Measurements from ENCODE around the gene ALG14. TPM values are rescaled to one million over a fixed set of nuclear protein-coding genes. Genes with fewer than 3 reads are reported as not detected.

Gene ALG14
- polyA plus RNA-seq, 1 donor from 2014 or later: 2.6 TPM

DNA sequence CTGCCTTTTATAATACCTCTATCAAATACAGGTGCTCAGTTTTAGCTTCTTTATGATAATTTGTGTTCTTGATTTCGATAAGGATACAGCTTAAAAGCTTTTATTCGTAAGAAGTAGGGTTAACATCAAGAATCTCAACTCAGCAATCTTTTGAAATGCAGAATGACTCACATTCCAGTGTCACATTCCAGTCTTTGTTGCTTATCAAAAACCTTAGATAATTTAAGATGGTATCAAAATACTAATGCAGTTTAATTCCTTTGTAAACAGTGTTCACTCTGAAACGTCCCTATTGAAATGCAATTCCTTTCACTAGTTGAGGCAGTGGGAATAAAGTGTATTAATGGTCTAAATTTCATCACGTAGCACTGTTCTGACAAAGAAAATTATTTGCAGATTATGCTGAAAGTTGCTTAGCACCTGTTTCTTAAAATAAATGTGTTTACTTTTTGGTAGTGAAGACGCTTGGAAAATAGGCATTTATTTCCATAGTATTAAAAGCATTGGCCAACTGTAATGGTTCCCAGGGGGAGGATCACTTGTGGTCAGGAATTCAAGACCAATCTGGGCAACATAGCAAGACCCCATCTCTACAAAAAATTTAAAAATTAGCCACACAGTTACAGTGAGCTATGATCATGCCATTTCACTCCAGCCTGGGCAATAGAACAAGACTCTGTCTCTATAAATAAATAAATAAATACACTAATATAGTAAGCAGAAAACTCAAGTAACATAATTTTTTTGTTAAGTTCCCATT lies 135.7 kb downstream of the ALG14 start:
- Histone ChIP-seq H3K9me3 (ENCODE audit: low read length) (no peaks in the 10 kb centered on the region), H3K4me3 (ENCODE audit: low read length) (no peak overlapping the region), H4K20me1 (ENCODE audit: insufficient read depth) (no peaks in the 10 kb centered on the region), H3K27me3 (ENCODE audit: insufficient read depth, low read depth, low read length) (no peaks in the 10 kb centered on the region), H3K9ac (ENCODE audit: low read length) (no peak overlapping the region), H3K4me2 (ENCODE audit: low read length) (no peak overlapping the region), H3F3A (ENCODE audit: insufficient read depth, low read length, poor library complexity, severe bottlenecking) (no peaks in the 10 kb centered on the region), H2AFZ (ENCODE audit: low read depth, low read length) (no peak overlapping the region), H3K9me2 (ENCODE audit: insufficient read depth, low read length) (no peaks in the 10 kb centered on the region), H3K79me2 (replicated peaks; ENCODE audit: insufficient read depth, low read length) (no peaks in the 10 kb centered on the region), H3K27ac (ENCODE audit: low read length) (no peak overlapping the region), H3K36me3 (ENCODE audit: insufficient read depth, low read length) (no peaks in the 10 kb centered on the region)
- TF ChIP-seq SMC3 (conservative IDR thresholded peaks at IDR 0.05; ENCODE audit: poor library complexity) (no peak), EZH2 (IDR thresholded peaks at IDR 0.05; ENCODE audit: borderline replicate concordance, insufficient read depth, low read length, poor library complexity, severe bottlenecking) (no peak), RAD21 (conservative IDR thresholded peaks at IDR 0.05) (no peak), TAF1 (IDR thresholded peaks at IDR 0.05; ENCODE audit: low read depth) (no peak), MXI1 (conservative IDR thresholded peaks at IDR 0.05; ENCODE audit: poor library complexity, severe bottlenecking) (no peak), REST (IDR thresholded peaks at IDR 0.05; ENCODE audit: borderline replicate concordance) (no peak), EP300 (conservative IDR thresholded peaks at IDR 0.05; ENCODE audit: poor library complexity, severe bottlenecking) (no peak), POLR2AphosphoS5 (IDR thresholded peaks at IDR 0.05) (no peak)
- TF ChIP-seq, protein P1, sequence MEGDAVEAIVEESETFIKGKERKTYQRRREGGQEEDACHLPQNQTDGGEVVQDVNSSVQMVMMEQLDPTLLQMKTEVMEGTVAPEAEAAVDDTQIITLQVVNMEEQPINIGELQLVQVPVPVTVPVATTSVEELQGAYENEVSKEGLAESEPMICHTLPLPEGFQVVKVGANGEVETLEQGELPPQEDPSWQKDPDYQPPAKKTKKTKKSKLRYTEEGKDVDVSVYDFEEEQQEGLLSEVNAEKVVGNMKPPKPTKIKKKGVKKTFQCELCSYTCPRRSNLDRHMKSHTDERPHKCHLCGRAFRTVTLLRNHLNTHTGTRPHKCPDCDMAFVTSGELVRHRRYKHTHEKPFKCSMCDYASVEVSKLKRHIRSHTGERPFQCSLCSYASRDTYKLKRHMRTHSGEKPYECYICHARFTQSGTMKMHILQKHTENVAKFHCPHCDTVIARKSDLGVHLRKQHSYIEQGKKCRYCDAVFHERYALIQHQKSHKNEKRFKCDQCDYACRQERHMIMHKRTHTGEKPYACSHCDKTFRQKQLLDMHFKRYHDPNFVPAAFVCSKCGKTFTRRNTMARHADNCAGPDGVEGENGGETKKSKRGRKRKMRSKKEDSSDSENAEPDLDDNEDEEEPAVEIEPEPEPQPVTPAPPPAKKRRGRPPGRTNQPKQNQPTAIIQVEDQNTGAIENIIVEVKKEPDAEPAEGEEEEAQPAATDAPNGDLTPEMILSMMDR (IDR thresholded peaks at IDR 0.05; ENCODE audit: poor library complexity, severe bottlenecking): no peak

GRCh38 chr1:94935476-94935875 lies 137.3 kb downstream of the ALG14 start:
- Histone ChIP-seq H3K9me2 (ENCODE audit: insufficient read depth, low read length) (no peaks in the 10 kb centered on the region), H3K4me2 (ENCODE audit: low read length) (no peak overlapping the region), H3K27ac (ENCODE audit: low read length) (no peak overlapping the region), H2AFZ (ENCODE audit: low read depth, low read length) (no peak overlapping the region), H3F3A (ENCODE audit: insufficient read depth, low read length, poor library complexity, severe bottlenecking) (no peaks in the 10 kb centered on the region), H3K79me2 (replicated peaks; ENCODE audit: insufficient read depth, low read length) (no peaks in the 10 kb centered on the region), H4K20me1 (ENCODE audit: insufficient read depth) (no peaks in the 10 kb centered on the region), H3K9me3 (ENCODE audit: low read length) (no peaks in the 10 kb centered on the region), H3K27me3 (ENCODE audit: insufficient read depth, low read depth, low read length) (no peaks in the 10 kb centered on the region), H3K4me3 (ENCODE audit: low read length) (no peak overlapping the region), H3K36me3 (ENCODE audit: insufficient read depth, low read length) (no peaks in the 10 kb centered on the region), H3K9ac (ENCODE audit: low read length) (no peak overlapping the region)
- TF ChIP-seq SMC3 (conservative IDR thresholded peaks at IDR 0.05; ENCODE audit: poor library complexity) (no peak), RAD21 (conservative IDR thresholded peaks at IDR 0.05) (no peak), REST (IDR thresholded peaks at IDR 0.05; ENCODE audit: borderline replicate concordance) (no peak), EZH2 (IDR thresholded peaks at IDR 0.05; ENCODE audit: borderline replicate concordance, insufficient read depth, low read length, poor library complexity, severe bottlenecking) (no peak), TAF1 (IDR thresholded peaks at IDR 0.05; ENCODE audit: low read depth) (no peak), POLR2AphosphoS5 (IDR thresholded peaks at IDR 0.05) (no peak), EP300 (conservative IDR thresholded peaks at IDR 0.05; ENCODE audit: poor library complexity, severe bottlenecking) (no peak), MXI1 (conservative IDR thresholded peaks at IDR 0.05; ENCODE audit: poor library complexity, severe bottlenecking) (no peak)
- TF ChIP-seq, protein P1 (IDR thresholded peaks at IDR 0.05; ENCODE audit: poor library complexity, severe bottlenecking): no peak

All from neural cell (in vitro differentiated cells).